GM18870 (cell line): ENCODE data around the gene EEF2K.
A peak's percentile ranks its signal among the peaks of the same experiment; 100 is the strongest.
"Not testable (repeated sequence)": the region's sequence is repeated elsewhere in the genome, so short reads cannot be mapped to it uniquely, and the experiment has no call there.

Experiments used
- ATAC-seq: cut with Tn5 transposase; IDR thresholded peaks from one replicate; pipeline ENCODE4 v1.9.1; 2021; ENCODE audit warnings: moderate library complexity; ENCODE audit not compliant: unreplicated experiment

The EEF2K gene

DNA sequence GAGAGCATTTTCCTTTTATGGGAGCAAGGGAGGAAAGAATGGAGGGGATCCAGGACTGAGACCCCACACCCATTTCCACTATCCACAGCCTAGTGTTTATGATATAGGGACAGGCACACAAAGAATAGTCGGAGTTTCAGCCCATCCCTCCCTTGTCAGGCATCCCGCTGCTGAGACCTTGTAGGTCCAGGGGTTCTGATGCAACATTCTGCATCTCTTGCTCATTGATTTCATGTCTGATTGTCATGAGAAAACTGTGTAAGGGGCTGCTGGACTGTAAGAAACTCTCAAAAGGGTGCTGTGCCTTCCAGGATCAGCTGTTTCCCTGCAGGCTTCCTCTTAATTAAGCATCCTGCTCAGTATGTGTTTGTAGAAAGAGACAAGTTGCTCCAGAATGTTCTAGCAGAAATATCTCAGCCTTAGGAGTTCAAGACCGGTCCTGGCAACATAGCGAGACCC, 85.8 kb downstream of the EEF2K start:
- ATAC-seq, result no peak

DNA sequence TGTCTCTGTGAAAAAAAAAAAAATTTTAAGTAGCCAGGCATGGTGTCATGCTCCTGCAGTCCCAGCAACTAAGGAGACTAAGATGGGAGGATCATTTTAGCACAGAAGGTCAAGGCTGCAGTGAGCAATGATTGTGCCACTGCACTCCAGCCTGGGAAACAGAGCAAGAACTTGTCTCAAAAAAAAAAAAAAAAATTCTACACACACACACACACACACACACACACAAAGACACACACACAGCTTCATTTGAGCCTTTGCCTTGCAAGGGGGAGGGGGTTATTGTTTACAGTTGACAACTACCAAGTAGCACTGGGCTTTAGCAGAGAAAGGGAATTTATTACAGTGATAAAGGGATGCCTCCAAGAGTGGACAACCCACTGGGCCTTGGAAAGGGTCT, 86.2 kb downstream of the EEF2K start:
- no peak for ATAC-seq

DNA sequence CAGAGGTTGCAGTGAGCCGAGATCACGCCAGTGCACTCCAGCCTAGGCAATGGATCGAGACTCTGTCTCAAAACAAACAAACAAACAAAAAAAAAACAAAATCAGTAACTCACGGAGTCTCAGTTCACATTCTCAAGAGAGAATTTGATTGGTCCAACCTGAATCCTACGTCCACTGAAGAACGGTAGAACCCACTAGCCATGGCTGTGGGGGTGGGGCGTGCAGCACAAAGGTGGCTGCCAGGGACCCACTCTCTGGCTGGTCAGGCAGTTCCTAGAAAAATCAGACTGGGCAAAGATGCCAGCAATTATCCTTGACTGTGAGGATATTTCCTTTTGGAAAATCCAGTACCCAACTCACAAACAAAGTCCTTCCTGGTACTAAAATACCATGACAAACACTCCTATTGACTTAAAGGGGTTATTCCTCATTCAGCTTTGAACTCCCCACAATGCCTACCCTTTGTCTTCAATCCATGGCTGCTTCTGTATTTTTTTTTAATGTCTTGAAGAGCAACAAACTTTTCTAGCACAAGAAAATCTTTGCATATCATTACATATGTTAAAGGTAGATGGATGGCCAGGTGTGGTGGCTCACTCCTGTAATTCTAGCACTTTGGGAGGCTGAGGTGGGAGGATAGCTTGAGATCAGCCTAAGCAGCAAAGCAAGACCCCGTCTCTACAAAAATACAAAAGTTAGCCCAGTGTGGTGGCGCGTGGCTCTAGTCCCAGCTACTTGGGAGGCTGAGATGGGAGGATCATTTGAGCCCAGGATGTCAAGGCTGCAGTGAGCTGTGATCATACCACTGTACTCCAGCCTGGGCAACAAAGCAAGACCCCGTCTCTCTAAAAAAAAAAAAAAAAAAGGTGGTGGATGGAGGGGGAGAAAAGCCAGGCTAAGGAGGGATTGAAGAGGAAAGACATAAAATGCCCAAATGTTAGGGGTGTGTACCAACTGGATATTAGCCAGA, 87.3 kb downstream of the EEF2K start:
- no peak for ATAC-seq

DNA sequence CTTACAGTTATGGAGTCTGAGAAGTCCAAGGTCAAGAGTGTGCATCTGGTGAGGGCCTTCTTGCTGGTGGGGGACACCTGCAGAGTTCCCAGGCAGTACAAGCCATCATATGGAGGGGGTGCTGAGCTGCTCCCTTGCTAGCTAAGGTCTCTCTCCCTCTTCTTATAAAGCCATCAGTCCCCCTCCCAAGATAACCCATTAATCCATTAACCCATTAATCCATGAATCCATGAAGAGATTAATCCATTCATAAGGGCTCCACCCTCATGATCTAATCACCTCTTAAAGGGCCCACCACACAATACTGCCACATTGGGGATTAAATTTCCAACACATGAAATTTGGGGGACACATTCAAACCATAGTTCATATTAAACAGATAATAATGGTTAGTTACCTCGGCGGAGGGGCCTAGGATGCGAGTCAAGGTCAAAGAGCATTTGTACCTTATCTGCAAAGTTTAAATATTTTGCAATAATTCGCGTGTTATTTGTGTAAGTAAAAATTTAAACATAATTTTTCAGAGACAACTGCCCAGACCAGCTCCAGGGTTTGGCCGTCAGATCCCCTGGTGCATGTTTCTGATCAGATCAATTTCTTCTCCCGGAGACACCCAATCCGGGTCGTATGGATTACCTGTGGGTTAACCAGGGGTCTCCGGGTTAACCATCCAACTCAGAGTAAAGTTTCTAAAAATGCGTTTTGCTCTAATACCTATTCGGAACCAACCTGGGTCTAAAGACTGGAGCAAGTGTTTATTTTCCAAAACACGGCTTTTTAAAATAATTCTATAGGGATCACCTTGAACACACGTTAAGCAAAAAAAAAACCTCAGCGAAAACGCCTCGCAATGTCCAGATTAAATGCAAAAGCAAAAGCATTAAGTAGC, 90.4 kb downstream of the EEF2K start:
- peak; percentile 1 for ATAC-seq

DNA sequence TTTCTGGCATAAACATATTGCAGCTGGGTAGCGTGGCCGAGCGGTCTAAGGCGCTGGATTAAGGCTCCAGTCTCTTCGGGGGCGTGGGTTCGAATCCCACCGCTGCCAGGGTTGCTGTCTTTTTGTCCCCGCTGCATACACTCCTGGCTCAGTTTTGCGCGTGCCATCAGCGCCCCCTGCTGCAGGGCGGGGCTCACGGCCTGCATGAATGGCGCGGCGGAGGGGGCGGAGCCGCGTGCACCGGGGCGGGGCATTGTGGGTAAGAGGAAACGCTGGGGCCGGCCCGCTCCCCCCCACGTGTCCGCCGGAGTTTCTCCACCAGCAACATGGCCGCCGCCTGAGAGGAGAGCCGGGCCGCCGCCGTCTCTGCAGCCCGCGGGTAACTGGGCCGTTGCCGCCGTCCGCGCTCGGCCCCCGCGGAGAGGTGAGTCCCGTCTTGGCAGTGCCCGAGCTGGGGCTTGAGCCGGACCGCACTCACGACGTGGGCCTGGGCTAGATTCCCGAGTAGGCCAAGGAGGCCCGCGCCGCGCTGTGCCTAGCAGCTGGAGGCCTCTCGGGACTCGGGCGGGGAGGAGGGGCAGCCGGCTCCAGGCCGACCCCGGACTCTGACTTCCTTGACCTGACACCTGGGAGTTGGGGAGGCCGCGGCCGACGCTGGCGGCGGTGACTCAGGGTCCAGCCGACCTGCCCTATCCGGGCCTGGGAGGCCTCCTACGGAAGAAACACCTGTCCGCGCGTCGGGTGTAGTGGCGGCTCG, 91.2 kb downstream of the EEF2K start, which contains the start of gene POLR3E:
TSS of gene POLR3E (plus strand) at position 296 of the 757 bp plus-strand sequence. CDS start 5,560 bp downstream, outside the sequence.
- ATAC-seq, result peak; percentile 62

DNA sequence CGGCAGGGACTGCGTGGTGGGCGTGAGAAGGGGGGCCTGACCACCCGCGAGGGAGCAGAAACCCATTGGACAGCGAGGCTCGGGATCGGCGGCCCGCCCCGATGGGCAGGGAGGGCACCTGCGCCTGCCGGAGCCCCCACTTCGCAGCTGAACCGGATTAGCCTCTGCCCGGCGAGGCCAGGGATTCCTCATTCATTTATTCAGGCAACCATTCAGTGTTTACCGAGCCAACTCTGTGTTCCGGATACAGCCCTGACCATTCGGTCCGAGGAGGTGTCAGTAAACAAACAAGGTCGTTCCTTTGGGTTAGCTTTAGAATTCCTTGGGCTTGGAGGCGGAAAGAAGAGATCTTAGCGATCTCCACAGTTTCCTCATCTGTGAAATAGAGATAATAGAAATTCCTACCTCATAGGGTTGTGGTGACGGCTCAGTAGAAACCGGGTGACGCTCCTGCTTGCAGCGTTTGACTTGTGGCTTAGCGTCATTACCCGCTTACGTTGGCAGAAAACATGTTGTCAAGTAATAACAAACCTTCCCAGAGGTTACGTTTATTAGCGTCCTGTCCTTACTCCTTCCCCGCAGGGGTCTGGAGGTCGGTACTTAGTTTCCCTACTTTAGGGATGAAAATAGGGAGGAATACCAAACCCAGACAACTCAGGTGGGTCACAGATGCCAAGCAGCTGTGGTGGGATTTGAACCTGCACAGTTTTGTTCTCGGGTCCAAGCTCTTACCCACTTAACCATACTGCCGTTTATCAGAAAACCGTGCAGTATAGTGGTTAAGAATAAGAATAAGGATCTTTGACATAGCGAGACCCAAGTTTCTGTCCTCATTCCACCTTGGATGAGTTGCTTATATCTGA, 92.0 kb downstream of the EEF2K start:
- peak; percentile 31 for ATAC-seq

DNA sequence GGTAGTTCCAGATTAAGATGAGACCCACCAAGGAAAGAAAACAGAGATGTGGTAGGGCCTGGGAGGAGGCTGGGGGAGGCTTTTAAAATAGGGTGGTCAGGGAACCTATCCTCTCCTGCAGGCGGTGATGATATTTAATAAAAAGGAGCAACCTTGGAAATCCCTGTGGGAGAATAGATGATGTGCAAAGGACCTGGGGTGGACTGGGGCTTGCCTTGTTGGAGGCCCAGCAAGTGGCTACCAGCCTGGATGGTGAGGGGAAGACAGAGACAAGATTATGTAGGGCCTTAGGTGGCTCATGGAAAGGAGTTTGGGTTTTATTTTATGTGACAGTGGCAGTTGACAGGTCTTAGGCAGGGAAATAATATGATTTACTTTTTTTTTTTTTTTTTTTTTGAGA, 93.0 kb downstream of the EEF2K start:
- ATAC-seq, result no peak

DNA sequence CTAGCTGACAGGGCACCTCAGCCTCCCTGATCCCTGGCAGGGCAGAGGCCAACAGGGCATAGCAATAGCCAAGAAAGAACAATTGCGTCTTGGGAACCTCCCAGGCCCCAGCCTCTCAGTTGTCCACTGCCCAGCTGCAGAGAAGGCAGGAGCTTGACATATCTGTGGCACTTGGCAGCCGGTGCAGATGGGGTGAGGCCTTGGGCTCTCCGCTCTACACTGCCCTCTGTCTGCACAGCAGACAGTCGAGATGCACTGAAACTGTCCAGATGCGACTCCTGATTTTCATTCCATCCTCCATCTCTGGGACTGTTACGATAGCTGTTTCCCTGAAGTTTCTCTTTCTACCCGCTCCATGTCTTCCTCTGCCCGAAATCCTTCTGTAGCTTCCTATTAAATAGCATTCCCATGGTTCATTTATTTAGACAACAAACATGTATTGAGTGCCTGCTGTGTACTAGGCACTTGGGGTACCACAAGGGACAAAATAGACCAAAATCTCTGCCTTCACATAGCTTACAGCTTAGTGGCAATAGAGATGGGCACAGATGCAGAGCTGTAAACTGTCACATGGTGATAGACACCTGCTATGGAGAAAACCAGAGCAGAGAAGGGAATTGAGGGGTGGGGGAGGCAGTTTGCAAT, 94.5 kb downstream of the EEF2K start:
- no peak for ATAC-seq

DNA sequence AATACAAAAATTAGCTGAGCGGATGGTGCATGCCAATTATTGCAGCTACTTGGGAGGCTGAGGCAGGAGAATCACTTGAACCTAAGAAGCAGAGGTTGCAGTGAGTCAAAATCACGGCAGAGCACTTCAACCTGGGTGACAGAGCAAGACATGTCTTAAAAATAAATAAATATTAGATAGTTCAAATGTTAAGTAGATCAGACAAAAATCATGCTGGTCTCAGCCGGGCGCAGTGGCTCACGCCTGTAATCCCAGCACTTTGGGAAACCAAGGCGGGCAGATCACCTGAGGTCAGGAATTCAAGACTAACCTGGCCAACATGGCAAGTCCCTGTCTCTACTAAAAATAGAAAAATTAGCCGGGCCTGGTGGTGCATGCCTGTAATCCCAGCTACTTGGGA, 95.3 kb downstream of the EEF2K start:
- not testable (repeated sequence) for ATAC-seq

DNA sequence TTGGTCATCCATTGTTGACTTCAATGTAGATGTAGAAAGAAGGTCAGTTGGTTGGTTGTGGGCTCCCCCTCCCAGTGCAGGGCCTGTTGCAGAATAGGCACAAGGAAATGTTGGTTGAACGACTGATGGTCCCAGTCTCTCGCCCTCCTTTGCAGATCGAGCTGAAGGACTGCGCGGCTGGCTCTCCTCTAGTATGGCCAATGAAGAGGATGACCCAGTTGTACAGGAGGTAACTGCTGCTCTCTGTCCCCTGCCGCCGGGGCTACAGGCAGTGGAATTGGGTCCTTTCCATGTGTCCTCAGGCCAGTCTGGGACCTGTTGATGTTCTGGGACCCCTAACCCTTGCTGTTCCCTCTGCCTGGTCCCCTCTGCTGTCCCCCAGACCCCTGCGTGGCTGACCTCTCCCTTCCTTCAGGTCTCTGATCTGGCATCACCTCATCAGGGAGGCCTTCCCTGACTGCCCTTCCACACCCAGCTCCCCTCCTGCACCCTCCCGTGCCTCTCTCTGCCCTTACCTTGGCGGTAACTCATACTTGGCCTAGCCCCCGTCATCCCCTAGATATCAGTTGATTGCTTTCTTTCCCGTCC, 96.8 kb downstream of the EEF2K start:
- no peak for ATAC-seq

DNA sequence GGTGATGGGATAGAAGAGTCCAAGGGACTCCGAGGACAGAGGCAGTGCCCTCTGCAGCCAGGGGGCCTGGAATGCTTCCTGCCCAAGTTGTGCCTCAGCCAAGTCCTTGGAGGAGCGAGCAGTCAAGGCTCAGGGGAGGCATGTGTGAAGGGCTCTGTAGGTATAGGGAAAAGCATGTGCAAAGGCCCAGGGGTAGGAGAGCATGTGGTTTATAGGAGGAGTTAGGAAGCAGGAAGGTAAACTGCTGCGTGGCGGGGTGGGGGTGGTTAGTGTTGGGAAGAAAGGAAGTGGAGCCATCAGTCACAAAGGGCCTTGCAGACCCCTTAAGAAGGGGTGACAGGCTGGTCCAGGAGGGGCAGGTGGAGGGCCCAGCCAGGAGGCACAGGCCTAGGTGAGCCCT, 98.3 kb downstream of the EEF2K start:
- no peak for ATAC-seq

DNA sequence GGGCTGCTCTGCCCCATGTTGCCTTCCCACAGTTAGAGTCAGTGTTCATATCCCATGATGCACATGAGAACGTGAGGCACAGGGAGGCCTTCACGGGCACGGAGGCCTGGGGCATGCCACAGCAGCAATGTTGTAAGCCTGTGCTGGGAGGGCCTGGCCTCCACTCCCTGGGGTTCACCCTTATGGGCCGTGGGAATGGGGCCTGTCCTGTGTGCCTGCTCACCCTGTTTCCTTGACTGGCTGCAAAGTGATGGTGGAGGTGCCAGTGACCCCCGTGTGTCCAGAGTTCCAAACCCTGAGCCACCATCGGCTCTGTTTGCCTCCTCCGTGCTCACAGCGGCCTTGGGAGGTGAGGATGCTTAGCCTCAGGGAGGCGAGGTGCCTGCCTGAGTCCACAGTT, 100.7 kb downstream of the EEF2K start:
- no peak for ATAC-seq

DNA sequence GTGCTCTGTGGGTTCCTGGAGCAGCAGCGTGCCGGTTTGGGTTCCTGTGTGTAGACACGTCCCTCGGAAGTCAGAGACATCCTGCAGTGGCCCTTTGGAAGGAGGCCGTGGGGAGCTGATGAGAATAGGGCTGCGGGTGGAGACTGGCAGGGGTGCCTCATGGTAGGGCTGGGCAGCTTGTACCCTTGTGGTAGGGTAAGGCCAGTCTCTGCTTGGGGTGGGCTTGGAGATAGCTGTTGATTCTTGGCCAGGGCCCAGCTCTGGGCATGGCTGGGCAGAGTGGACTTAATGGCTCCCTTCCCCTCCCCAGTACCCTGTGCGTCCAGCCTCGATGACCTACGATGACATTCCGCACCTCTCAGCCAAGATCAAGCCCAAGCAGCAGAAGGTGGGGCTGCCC, 101.8 kb downstream of the EEF2K start:
- no peak for ATAC-seq

DNA sequence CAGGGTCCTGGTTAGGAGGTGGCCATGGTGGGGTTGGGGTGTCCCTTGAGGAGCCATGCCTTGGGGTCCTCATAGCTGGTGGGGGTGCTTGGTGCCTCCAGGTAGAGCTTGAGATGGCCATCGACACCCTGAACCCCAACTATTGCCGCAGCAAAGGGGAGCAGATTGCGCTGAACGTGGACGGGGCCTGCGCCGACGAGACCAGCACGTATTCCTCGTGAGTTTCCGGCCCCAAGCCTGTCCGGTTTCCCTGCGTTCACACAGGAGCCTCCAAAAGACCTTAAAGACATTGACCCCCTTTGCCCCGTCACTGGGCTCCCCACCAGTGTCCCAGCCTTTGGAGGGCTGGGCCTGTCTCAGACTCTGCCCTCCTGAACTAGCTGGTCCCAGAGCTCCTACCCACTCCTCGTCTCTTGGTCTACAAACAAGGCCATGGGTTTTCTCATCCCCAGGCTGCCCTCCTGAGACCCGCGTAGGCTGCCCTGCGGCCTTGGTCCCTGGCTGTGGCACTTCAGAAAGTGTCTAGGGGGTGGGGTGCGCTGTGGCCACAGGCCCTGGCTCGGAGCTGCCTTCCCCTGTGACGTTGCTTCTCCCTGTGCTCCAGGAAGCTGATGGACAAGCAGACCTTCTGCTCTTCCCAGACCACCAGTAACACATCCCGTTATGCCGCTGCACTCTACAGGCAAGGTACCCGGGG, 102.9 kb downstream of the EEF2K start:
- ATAC-seq, result no peak

DNA sequence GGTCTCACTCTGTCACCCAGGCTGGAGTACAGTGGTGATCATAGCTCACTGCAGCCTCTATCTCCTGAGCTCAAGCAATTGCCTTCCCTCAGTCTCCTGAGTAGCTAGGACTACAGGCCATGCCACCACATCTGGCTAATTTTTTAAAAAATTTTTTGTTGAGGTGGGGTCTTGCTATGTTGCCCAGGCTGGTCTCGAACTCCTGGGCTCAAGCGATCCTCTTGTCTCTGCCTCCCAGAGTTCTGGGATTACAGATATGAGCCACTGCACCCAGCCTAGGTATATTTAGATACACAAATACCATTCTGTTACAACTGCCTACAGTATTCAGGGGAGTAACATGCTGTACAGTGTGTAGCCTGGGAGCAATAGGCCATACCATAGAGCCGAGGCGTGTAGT, 105.4 kb downstream of the EEF2K start:
- ATAC-seq, result no peak

DNA sequence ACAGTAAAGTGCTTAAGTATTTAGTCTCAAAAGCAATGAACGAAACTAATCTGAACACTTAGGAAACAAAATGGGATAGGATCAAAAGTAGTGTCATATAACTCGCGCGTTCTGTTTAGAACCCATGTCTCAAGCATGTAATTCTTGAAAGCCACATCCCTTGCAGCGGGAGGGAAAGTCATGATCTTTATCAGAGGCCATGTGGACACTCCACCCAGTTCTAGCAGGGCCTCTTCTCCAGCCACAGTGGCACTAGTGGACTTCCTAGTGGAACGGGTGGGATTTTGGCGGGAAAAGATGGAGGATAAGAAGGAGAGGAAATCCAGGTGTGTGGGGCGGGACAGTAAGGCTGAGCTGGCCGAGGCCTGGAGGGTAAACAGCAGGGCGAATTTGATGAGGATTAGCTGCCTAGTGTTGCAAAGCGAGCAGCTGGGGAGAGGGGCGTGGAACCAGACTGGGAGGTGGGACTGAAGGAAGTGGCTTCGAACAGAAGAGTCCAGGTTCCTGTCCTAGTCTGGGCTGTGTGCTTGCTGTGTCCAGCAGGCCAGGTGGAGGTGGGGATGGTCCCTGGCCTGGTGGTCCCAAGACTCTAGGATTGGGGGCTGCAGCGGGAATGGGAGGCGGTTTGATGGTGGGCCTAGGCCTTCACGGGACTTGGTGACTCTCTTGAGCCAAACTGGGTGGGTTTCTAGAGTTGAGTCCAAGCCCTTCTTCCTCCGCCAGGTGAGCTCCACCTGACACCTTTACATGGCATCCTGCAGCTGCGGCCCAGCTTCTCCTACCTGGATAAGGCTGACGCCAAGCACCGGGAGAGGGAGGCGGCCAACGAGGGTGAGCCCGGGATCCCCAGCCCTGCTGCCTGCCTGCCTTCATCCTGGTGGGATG, 107.1 kb downstream of the EEF2K start:
- ATAC-seq, result no peak

DNA sequence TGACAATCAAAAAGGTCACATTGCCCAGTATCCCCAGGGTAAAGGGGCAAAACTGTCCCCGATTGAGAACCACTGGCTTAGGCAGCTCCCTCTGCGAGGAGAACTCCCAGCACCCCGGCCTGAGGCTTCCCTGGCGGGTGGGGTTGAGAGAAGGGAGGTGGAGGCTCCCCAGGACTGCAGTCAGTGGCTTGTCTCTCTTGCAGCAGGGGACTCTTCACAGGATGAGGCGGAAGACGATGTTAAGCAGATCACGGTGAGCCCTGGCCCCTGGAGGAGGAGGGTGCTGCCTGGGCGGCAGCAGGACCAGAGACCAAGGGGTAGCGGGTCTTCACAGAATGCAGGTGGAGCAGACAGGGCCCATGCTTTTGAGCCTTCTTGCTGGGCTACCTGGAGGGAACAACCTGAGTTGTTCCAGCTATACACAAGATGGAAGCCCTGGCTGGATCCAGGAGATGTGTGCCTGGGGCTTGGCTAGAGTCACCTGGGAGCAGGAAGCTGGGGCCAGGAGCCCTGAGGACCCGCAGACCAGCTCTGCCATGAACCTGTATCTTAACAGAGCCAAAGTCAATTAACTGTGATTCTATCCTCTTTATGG, 107.9 kb downstream of the EEF2K start:
- ATAC-seq, result no peak
